Uterus (tissue), 2 donors: Measurements from ENCODE around the gene SERPINE3.

Experiments used
- CTCF ChIP-seq, 4 experiments: fragments of 200-600 bp in 2 of 4; fragments of 450-650 bp in 2 of 4; sonication (generic) in 2 of 4; IDR thresholded peaks; one replicate each; pipeline ENCODE4 v1.5.1; 2016 to 2019; ENCODE audit warnings: antibody characterized with exemption in 4 of 4, mild to moderate bottlenecking in 2 of 4, moderate library complexity in 1 of 4
- POLR2A ChIP-seq, 2 donors: fragments of 450-650 bp; IDR thresholded peaks; one replicate each; pipeline ENCODE4 v1.6.1; 2016; ENCODE audit warnings: antibody characterized with exemption in 2 of 2, mild to moderate bottlenecking in 1 of 2, moderate library complexity in 1 of 2

- TF ChIP-seq POLR2A (IDR thresholded peaks at IDR 0.05): no peak
- TF ChIP-seq CTCF (IDR thresholded peaks at IDR 0.05): no peak
Measured at GRCh38 chr13:51355217-51355616, 15.7 kb downstream of the SERPINE3 start.
